Measurements from ENCODE around the gene KHNYN. TPM values are rescaled to one million over a fixed set of nuclear protein-coding genes. Genes with fewer than 3 reads are reported as not detected.

The KHNYN gene
- total RNA-seq (ENCODE audit: low replicate concordance), result 42.2 and 45.3 TPM in 2 replicates

GRCh38 chr14:24429395-24430142 is at the start of gene KHNYN, which contains the start of gene CBLN3:
Gene KHNYN, plus strand, starts transcription at chr14:24429954. Its CDS starts 777 bp downstream, at chr14:24430731.
Gene CBLN3, minus strand, starts transcription at chr14:24429668. Its CDS starts 614 bp downstream, at chr14:24429054.

GRCh38 chr14:24398653-24399446 is 30.9 kb upstream of the KHNYN start, which contains the start of gene NYNRIN:
Gene NYNRIN, plus strand, starts transcription at chr14:24399003. Its CDS starts 244 bp downstream, at chr14:24399247.

GRCh38 chr14:24442240-24443052 is 12.7 kb downstream of the KHNYN start, which contains the start of gene SDR39U1:
Gene SDR39U1, minus strand, starts transcription at chr14:24442776. Its CDS starts 7 bp downstream, at chr14:24442769.

Other genes starting within 250 kb of the KHNYN start
- 27.1 and 41.9 TPM in 2 replicates for gene IPO4, start 241.1 kb upstream of the KHNYN start, total RNA-seq (ENCODE audit: low replicate concordance)
- 42.9 and 55.9 TPM in 2 replicates for gene TM9SF1, start 234.5 kb upstream of the KHNYN start, total RNA-seq (ENCODE audit: low replicate concordance)
- 0.12 TPM in 1 of 2 replicates, not detected in the other for gene TSSK4, start 224.3 kb upstream of the KHNYN start, total RNA-seq (ENCODE audit: low replicate concordance)
- 24.2 and 29.7 TPM in 2 replicates for gene CHMP4A, start 216.5 kb upstream of the KHNYN start, total RNA-seq (ENCODE audit: low replicate concordance)
- gene MDP1, start 213.9 kb upstream of the KHNYN start, total RNA-seq (ENCODE audit: low replicate concordance), result 10.8 and 18.3 TPM in 2 replicates
- 272 and 446 TPM in 2 replicates for gene NEDD8, start 197.6 kb upstream of the KHNYN start, total RNA-seq (ENCODE audit: low replicate concordance)
- 72.7 and 109 TPM in 2 replicates for gene GMPR2, start 197.0 kb upstream of the KHNYN start, total RNA-seq (ENCODE audit: low replicate concordance)
- 38.3 and 42.2 TPM in 2 replicates for gene TINF2, start 187.3 kb upstream of the KHNYN start, total RNA-seq (ENCODE audit: low replicate concordance)
- gene TGM1, start 166.8 kb upstream of the KHNYN start, total RNA-seq (ENCODE audit: low replicate concordance), result 1.6 and 2.5 TPM in 2 replicates
- gene RABGGTA, start 158.4 kb upstream of the KHNYN start, total RNA-seq (ENCODE audit: low replicate concordance), result 16.8 and 22.3 TPM in 2 replicates
- 13.5 and 20.9 TPM in 2 replicates for gene DHRS1, start 130.2 kb upstream of the KHNYN start, total RNA-seq (ENCODE audit: low replicate concordance)
- gene NOP9, start 130.1 kb upstream of the KHNYN start, total RNA-seq (ENCODE audit: low replicate concordance), result 14.4 and 17.4 TPM in 2 replicates
- gene CIDEB, start 122.0 kb upstream of the KHNYN start, total RNA-seq (ENCODE audit: low replicate concordance), result 0.08 and 3.3 TPM in 2 replicates
- 1.2 and 2.3 TPM in 2 replicates for gene LTB4R2, start 119.8 kb upstream of the KHNYN start, total RNA-seq (ENCODE audit: low replicate concordance)
- 0.75 and 6.3 TPM in 2 replicates for gene LTB4R, start 118.5 kb upstream of the KHNYN start, total RNA-seq (ENCODE audit: low replicate concordance)
- 0.60 and 16.7 TPM in 2 replicates for gene ADCY4, start 94.9 kb upstream of the KHNYN start, total RNA-seq (ENCODE audit: low replicate concordance)
- gene RIPK3, start 90.0 kb upstream of the KHNYN start, total RNA-seq (ENCODE audit: low replicate concordance), result 0.23 and 9.4 TPM in 2 replicates
- gene NFATC4, start 61.8 kb upstream of the KHNYN start, total RNA-seq (ENCODE audit: low replicate concordance), result 18.4 and 77.3 TPM in 2 replicates
- gene NYNRIN, start 31.0 kb upstream of the KHNYN start, total RNA-seq (ENCODE audit: low replicate concordance), result 3.2 and 9.0 TPM in 2 replicates
- gene CBLN3, start 286 bp upstream of the KHNYN start, total RNA-seq (ENCODE audit: low replicate concordance), result 1.6 and 7.4 TPM in 2 replicates
- 4.4 and 11.3 TPM in 2 replicates for gene SDR39U1, start 12.8 kb downstream of the KHNYN start, total RNA-seq (ENCODE audit: low replicate concordance)
- gene CMA1, start 78.3 kb downstream of the KHNYN start, total RNA-seq (ENCODE audit: low replicate concordance), result not detected in 2 replicates
- gene CTSG, start 146.3 kb downstream of the KHNYN start, total RNA-seq (ENCODE audit: low replicate concordance), result not detected in 2 replicates
- gene GZMH, start 179.7 kb downstream of the KHNYN start, total RNA-seq (ENCODE audit: low replicate concordance), result not detected in 2 replicates
- not detected in 2 replicates for gene GZMB, start 204.2 kb downstream of the KHNYN start, total RNA-seq (ENCODE audit: low replicate concordance)

Measured in smooth muscle cell of the coronary artery (primary cell).